GM21528 (cell line): ENCODE results near the gene GNPTAB.

ENCODE experiments used
- ATAC-seq: cut with Tn5 transposase; IDR thresholded peaks from one replicate; pipeline ENCODE4 v1.9.1; 2021; ENCODE audit warnings: mild to moderate bottlenecking, moderate library complexity; ENCODE audit not compliant: unreplicated experiment, low FRiP score

Gene GNPTAB

DNA sequence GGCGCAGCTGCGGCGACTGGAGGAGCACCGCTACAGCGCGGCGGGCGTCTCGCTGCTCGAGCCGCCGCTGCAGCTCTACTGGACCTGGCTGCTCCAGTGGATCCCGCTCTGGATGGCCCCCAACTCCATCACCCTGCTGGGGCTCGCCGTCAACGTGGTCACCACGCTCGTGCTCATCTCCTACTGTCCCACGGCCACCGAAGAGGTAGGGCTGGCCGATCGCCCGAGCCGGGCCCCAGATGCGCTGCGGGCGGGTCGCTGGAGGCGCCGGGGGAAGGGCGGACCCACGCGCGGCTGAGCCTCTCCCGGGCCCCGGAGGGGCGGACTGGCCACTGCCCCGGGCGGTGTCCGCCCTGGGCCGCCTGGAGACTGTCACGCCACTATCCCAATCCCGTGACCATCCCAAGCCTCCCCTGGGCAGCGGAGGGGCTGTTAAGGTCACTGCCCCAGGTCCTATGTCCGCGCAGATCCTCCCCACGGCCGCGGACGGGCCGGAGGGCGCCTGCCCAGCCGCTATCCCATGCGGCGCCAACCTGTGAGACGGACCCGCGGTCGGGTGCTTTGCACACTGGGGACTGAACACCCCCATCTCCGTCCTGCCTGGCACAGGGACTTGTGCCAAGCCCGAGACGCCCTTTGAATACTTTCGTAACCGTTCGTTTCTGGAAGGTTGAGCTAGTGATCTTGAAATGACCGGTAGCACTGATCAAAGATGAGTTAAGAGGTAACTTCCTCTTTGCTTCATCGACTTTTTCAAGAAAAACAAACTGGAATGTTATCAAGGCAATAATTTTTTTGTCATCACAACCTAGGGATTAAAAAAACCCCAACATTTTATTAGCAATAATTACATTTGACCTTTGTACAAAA lies 132.6 kb downstream of the GNPTAB start:
- peak; percentile 17 for ATAC-seq

- peak; percentile 73 for ATAC-seq
Measured at GRCh38 chr12:101697197-101697929, 133.4 kb downstream of the GNPTAB start, which contains the start of gene CHPT1. Gene CHPT1, plus strand, starts transcription at chr12:101697640. Its CDS starts 222 bp downstream, at chr12:101697862.

DNA sequence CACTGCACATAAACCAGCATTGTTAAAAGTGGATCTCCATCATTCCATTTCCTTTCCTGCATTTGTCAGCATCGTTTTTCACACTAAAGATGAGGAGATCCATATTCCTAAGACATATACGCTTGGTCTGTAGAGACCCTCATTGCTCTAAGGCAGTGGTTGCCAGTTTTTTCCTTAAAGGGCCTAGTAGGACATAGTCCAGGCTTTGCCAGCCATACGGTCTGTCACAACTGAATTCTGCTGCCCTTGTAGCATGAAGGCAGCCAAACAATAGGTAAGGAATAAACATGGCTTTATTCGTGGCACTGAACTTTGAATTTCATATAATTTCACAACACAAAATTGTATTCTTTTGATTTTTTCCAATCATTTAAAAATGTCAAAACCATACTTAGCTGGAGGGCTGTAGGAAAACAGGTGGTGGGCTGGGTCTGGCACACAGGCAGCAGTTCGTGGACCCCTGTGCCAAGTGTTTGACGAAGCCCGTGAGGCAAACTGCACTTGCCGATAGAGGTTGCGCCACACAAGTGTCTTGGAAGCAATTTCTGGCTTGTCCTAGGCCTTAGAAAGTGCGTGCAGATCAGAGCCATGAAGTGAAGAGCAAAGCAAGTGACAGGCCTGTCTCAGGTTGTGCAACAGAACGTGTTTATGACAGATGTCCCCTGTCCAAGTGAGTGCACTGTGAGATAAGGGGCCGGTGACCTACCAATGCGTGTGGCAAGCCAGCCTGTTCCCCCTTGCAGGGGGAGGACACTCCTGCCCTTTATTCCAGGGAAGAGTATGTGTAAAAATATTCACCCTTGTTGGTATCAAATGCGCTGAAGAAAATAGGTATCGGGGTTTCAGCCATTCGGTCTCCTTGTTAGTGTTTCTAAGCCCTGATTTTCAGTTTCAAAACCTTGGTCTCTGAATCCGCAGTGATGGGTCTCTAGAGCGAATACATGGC lies 134.2 kb downstream of the GNPTAB start:
- peak; percentile 49 for ATAC-seq

DNA sequence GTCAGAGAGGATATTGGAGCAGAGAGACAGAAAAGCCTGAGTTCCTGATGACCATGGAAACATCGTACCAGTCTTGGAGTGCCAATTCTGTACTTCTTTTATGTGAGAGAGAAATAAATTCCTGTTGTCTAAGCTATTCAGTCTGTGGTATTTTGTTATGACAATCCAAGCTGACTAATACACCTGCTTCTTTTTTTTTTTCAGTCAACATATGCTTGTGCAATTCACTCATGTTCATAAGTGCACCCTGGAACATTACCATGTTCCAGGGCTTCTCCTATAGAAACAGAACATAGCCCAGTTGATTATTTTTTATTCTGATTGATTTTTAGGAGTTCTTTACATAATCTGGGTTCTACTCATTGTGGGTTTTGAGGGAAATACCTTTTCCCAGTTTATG lies 135.1 kb downstream of the GNPTAB start:
- ATAC-seq = no peak
